IMR-90 (cell line): ENCODE measurements around the gene NDUFAF8. TPM values are rescaled to one million over a fixed set of nuclear protein-coding genes. Genes with fewer than 3 reads are reported as not detected.
A peak's percentile ranks its signal among the peaks of the same experiment; 100 is the strongest.

Experiments
- ATAC-seq: fragments of 200-7000 bp; cut with Tn5 transposase; 2 replicates; pipeline ENCODE4 v1.9.1; 2020; ENCODE audit warnings: low read depth, mild to moderate bottlenecking, moderate library complexity
- BruUV-seq: library from RNA; stranded (reverse); fragments of 400-500 nt; replicated peaks from 2 replicates; lab custom pipeline; 2021; lab: Mats Ljungman, UMichigan
- CTCF ChIA-PET: fragments of 300-600 bp; formaldehyde crosslinking; extraction: SDS; loops from one replicate; lab custom pipeline; 2021; ENCODE audit warnings: antibody characterized with exemption; lab: Yijun Ruan, JAX
- POLR2A ChIA-PET: fragments of 300-600 bp; sonication (Branson Sonifier 250); formaldehyde crosslinking; loops from one replicate; lab custom pipeline; 2022; ENCODE audit warnings: antibody characterized with exemption; ENCODE audit not compliant: unreplicated experiment; lab: Charles Lee
- DNase-seq: peaks from one replicate; pipeline ENCODE4 v3.0.0; 2013
- H2AFZ ChIP-seq: replicated peaks from 2 replicates; pipeline ENCODE3; 2013; ENCODE audit warnings: low read length, mild to moderate bottlenecking; ENCODE audit not compliant: poor library complexity
- H2AK5ac ChIP-seq: 2 replicates; pipeline ENCODE4 v1.6.1; 2013; ENCODE audit warnings: low read depth, low read length, inconsistent platforms
- H2AK9ac ChIP-seq: replicated peaks from 2 replicates; pipeline ENCODE3; 2013; ENCODE audit warnings: mild to moderate bottlenecking, low read depth, low read length, moderate library complexity; ENCODE audit not compliant: poor library complexity
- H2BK120ac ChIP-seq: 2 replicates; pipeline ENCODE4 v1.6.1; 2013; ENCODE audit warnings: low read depth, low read length, inconsistent platforms
- H2BK15ac ChIP-seq: 3 replicates; pipeline ENCODE4 v1.6.1; 2013; ENCODE audit warnings: low read depth, low read length, inconsistent platforms
- H2BK20ac ChIP-seq: 2 replicates; pipeline ENCODE4 v1.6.1; 2013; ENCODE audit warnings: low read depth, mild to moderate bottlenecking, inconsistent platforms, low read length, moderate library complexity
- H2BK5ac ChIP-seq: 2 replicates; pipeline ENCODE4 v1.6.1; 2013; ENCODE audit warnings: mild to moderate bottlenecking, low read depth, low read length, inconsistent platforms; ENCODE audit not compliant: poor library complexity, severe bottlenecking
- H3K14ac ChIP-seq: replicated peaks from 2 replicates; pipeline ENCODE4 v1.6.1; 2013; ENCODE audit warnings: low read depth, low read length, inconsistent platforms
- H3K18ac ChIP-seq: 2 replicates; pipeline ENCODE4 v1.6.1; 2013; ENCODE audit warnings: low read depth, low read length, control low read depth
- H3K23ac ChIP-seq: 2 replicates; pipeline ENCODE4 v1.6.1; 2013; ENCODE audit warnings: low read depth, low read length, inconsistent platforms
- H3K27ac ChIP-seq: 2 replicates; pipeline ENCODE4 v1.5.1; 2013; ENCODE audit warnings: mild to moderate bottlenecking, control low read depth, low read length; ENCODE audit not compliant: insufficient read depth
- H3K27me3 ChIP-seq: 2 replicates; pipeline ENCODE4 v1.6.1; 2013; ENCODE audit warnings: low read length; ENCODE audit not compliant: control insufficient read depth, insufficient read depth
- H3K36me3 ChIP-seq: 2 replicates; pipeline ENCODE4 v1.6.1; 2013; ENCODE audit warnings: low read length, mixed read lengths; ENCODE audit not compliant: control insufficient read depth, insufficient read depth
- H3K4ac ChIP-seq: 2 replicates; pipeline ENCODE4 v1.6.1; 2013; ENCODE audit warnings: low read depth, low read length, inconsistent platforms
- H3K4me1 ChIP-seq: 2 replicates; pipeline ENCODE4 v1.6.1; 2013; ENCODE audit warnings: low read length, mixed read lengths; ENCODE audit not compliant: control insufficient read depth, insufficient read depth
- H3K4me2 ChIP-seq: 2 replicates; pipeline ENCODE4 v1.6.1; 2013; ENCODE audit warnings: low read depth, mild to moderate bottlenecking, control low read depth, low read length, moderate library complexity
- H3K4me3 ChIP-seq: 2 replicates; pipeline ENCODE4 v1.5.1; 2013; ENCODE audit warnings: low read depth, mild to moderate bottlenecking, control low read depth, low read length, moderate library complexity; ENCODE audit not compliant: insufficient read depth
- H3K56ac ChIP-seq: 2 replicates; pipeline ENCODE4 v1.6.1; 2013; ENCODE audit warnings: low read length, inconsistent platforms; ENCODE audit not compliant: insufficient read depth; ENCODE audit errors: extremely low read depth
- H3K79me1 ChIP-seq, 2 experiments: 2 replicates each; pipeline ENCODE4 v1.6.1; 2013; ENCODE audit warnings: low read length in 2 of 2, inconsistent platforms in 1 of 2, low read depth in 1 of 2
- H3K9ac ChIP-seq: 2 replicates; pipeline ENCODE4 v1.6.1; 2013; ENCODE audit warnings: low read depth, low read length, control low read depth
- H3K9me1 ChIP-seq: 2 replicates; pipeline ENCODE4 v1.6.1; 2013; ENCODE audit warnings: low read length, inconsistent platforms; ENCODE audit not compliant: insufficient read depth
- H3K9me3 ChIP-seq: 2 replicates; pipeline ENCODE4 v1.6.1; 2013; ENCODE audit warnings: low read length; ENCODE audit not compliant: control insufficient read depth, insufficient read depth
- H4K20me1 ChIP-seq: 2 replicates; pipeline ENCODE4 v1.6.1; 2013; ENCODE audit warnings: low read length, inconsistent platforms; ENCODE audit not compliant: insufficient read depth
- H4K5ac ChIP-seq: 2 replicates; pipeline ENCODE4 v1.6.1; 2013; ENCODE audit warnings: mild to moderate bottlenecking, low read depth, low read length, control low read depth
- H4K8ac ChIP-seq, 2 experiments: 2 replicates each; pipeline ENCODE4 v1.6.1; 2013; ENCODE audit warnings: low read depth in 2 of 2, low read length in 2 of 2, control low read depth in 1 of 2, inconsistent platforms in 1 of 2
- H4K91ac ChIP-seq: 2 replicates; pipeline ENCODE4 v1.6.1; 2013; ENCODE audit warnings: low read depth, low read length, inconsistent platforms; ENCODE audit not compliant: insufficient read depth
- MXI1 ChIP-seq: IDR thresholded peaks from 2 replicates; pipeline ENCODE4 v1.6.1; 2012; ENCODE audit warnings: low read depth, mild to moderate bottlenecking, low read length, moderate library complexity, borderline replicate concordance
- WGBS, 2 experiments: methylation state at CpG; one replicate each; pipeline versions ENCODE4 v1.1.5 to v1.1.7; 2013; ENCODE audit warnings: missing lambda C conversion rate in 2 of 2; ENCODE audit not compliant: insufficient read length in 1 of 2; ENCODE audit errors: extremely low coverage in 2 of 2; 5-methylcytosine and 5-hydroxymethylcytosine counted together
- dilution Hi-C: fragments of 300-500 bp; cut with HindIII; formaldehyde crosslinking; loops from one replicate; pipeline ENCODE4 v1.14.3; 2018; ENCODE audit warnings: low sequenced_read_pairs; ENCODE audit not compliant: unreplicated experiment
- in situ Hi-C: fragments of 300-500 bp; cut with MboI; formaldehyde crosslinking; loops from 3 replicates; pipeline ENCODE4 v1.14.3; 2019; ENCODE audit warnings: low sequenced_read_pairs, inconsistent platforms, mixed read lengths
- intact Hi-C: fragments of 100-400 bp; cut with micrococcal nuclease; formaldehyde crosslinking; loops from 2 replicates; pipeline ENCODE4 v1.10.0; 2022
- polyA plus RNA-seq, 3 experiments: library from polyadenylated mRNA; depleted of rRNA; stranded (reverse); fragments of >200 nt; gene quantifications; 2 replicates each; pipeline ENCODE4 v1.2.3, GENCODE V29; 2012; ENCODE audit warnings: low replicate concordance in 1 of 3
- total RNA-seq: library from RNA; depleted of rRNA; stranded (reverse); fragments of >200 nt; gene quantifications from 2 replicates; pipeline ENCODE4 v1.2.3, GENCODE V29; 2012
- TF ChIP-seq, protein P1 (sequence below): fragments of 150-350 bp; IDR thresholded peaks from 2 replicates; pipeline ENCODE4 v1.6.1; 2016; ENCODE audit warnings: low read depth, mild to moderate bottlenecking, low read length, moderate library complexity, borderline replicate concordance

Gene NDUFAF8
- total and polyA plus RNA-seq, 2 of the 4 experiments (the other 2 are of a cell fraction): 11.1 to 65.0 TPM

GRCh38 chr17:81277421-81277820, 38.3 kb downstream of the NDUFAF8 start:
- H3K36me3 ChIP-seq: peaks cover 59% of the 10 kb centered on the region
- peak overlapping the region; percentile 40; the same call in 1 of the 2 replicates for H3K27ac ChIP-seq
- H3K18ac ChIP-seq: no peak overlapping the region
- no peak overlapping the region for H3K56ac ChIP-seq
- H3K4me3 ChIP-seq: peak overlapping the region; percentile 14; the same call in 1 of the 2 replicates
- 7% methylated on average over 18 of the region's 18 CpGs; no CpG with 5 or more reads in 1 of the 2 experiments for WGBS, 2 experiments
- no peak overlapping the region for H3K23ac ChIP-seq
- in situ Hi-C loops (no loop called here), intact Hi-C loops (no loop called here), dilution Hi-C loops (no loop called here)
- no peak overlapping the region for H2BK120ac ChIP-seq
- H3K4ac ChIP-seq: no peak overlapping the region; the same call in 1 of the 2 replicates
- H3K79me1 ChIP-seq: peaks cover 7 to 41% of the 10 kb centered on the region in 2 experiments
- no peak overlapping the region for H4K5ac ChIP-seq
- no peak overlapping the region for H4K8ac ChIP-seq
- H2BK5ac ChIP-seq: no peak overlapping the region
- no peak overlapping the region for H3K14ac ChIP-seq
- ChIA-PET CTCF (no interaction called here), POLR2A (no interaction called here)
- no peak overlapping the region; the same call in 1 of the 2 replicates for H2AK5ac ChIP-seq
- no peaks in the 10 kb centered on the region for H3K9me3 ChIP-seq
- no peak overlapping the region for H3K9ac ChIP-seq
- no peaks in the 10 kb centered on the region for H3K27me3 ChIP-seq
- no peak overlapping the region for H4K91ac ChIP-seq
- H3K4me1 ChIP-seq: peaks cover 11% of the 10 kb centered on the region
- ATAC-seq: peak; percentile 97
- H3K9me1 ChIP-seq: no peaks in the 10 kb centered on the region
- no peak overlapping the region for H2BK20ac ChIP-seq
- TF ChIP-seq, protein P1, sequence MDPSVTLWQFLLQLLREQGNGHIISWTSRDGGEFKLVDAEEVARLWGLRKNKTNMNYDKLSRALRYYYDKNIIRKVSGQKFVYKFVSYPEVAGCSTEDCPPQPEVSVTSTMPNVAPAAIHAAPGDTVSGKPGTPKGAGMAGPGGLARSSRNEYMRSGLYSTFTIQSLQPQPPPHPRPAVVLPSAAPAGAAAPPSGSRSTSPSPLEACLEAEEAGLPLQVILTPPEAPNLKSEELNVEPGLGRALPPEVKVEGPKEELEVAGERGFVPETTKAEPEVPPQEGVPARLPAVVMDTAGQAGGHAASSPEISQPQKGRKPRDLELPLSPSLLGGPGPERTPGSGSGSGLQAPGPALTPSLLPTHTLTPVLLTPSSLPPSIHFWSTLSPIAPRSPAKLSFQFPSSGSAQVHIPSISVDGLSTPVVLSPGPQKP: no peak
- TF ChIP-seq MXI1: peak; percentile 76; the same call in 1 of the 2 replicates
- peak; percentile 68 for DNase-seq
- H2AK9ac ChIP-seq: peak overlapping the region; percentile 2
- no TSS peak for BruUV-seq
- H3K4me2 ChIP-seq: peak overlapping the region; percentile 63
- peaks cover 22% of the 10 kb centered on the region for H4K20me1 ChIP-seq
- H2AFZ ChIP-seq: peak overlapping the region; percentile 72
- H2BK15ac ChIP-seq: no peak overlapping the region
